H54 (cell line): ENCODE measurements around the gene IL1RL2.
A peak's percentile ranks its signal among the peaks of the same experiment; 100 is the strongest.

ENCODE experiments used
- DNase-seq: peaks from one replicate; pipeline ENCODE4 v3.0.0; 2011; ENCODE audit warnings: low spot score, mixed read lengths; ENCODE audit not compliant: insufficient read length
- FAIRE-seq: peaks from 3 replicates; lab custom pipeline; 2011; peaks lifted over from hg19 to GRCh38; lab: Jason Lieb, UNC
- POLR2A ChIP-seq: IDR thresholded peaks from 2 replicates; pipeline ENCODE4 v1.6.1; 2011; ENCODE audit warnings: low read depth, mild to moderate bottlenecking, low read length

IL1RL2 gene

GRCh38 chr2:102251042-102251848, 64.4 kb downstream of the IL1RL2 start:
- no peak for TF ChIP-seq POLR2A
- FAIRE-seq (no peak), DNase-seq (no peak)

GRCh38 chr2:102251849-102252203, 65.0 kb downstream of the IL1RL2 start:
- DNase-seq: no peak
- no peak for FAIRE-seq
- no peak for TF ChIP-seq POLR2A

DNA sequence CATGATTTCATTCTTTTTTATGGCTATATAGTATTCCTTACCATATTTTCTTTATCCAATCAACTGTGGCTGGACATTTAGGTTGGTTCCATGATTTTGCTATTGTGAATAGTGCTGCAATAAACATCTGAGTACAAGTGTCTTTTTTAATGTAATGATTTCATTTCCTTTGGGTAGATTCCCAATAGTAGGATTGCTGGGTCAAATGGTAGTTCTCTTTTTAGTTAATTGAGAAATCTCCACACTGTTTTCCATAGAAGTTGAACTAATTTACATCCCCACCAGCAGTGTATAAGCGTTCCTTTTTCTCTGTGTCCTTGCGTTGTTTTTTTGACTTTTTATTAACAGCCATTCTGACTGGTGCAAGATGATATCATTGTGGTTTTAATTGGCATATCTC, 65.4 kb downstream of the IL1RL2 start:
- no peak for FAIRE-seq
- no peak for TF ChIP-seq POLR2A
- DNase-seq: no peak

- DNase-seq (no peak), FAIRE-seq (no peak)
- no peak for TF ChIP-seq POLR2A
Measured at GRCh38 chr2:102253140-102253752, 66.4 kb downstream of the IL1RL2 start.

- TF ChIP-seq POLR2A: no peak
- FAIRE-seq: no peak
- no peak for DNase-seq
Measured at GRCh38 chr2:102253753-102254150, 66.9 kb downstream of the IL1RL2 start.

DNA sequence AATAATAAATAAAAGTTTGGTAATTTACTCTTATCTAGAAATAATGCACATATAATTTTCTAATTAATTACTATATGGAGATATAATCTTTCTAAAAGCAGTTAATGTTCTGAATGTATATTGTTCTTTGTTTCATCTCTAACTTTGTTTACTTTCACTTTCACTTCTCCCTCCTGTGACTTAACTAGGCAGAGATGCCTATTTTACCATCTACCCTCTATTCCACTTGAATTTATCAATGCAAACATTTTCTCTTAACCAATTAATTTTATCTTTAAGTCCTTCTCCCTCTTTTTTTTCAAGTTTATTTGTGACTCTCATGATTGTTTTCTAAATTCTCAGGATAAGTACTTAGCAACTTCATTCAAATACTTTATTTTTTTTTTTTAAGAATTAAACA, 69.5 kb downstream of the IL1RL2 start:
- no peak for TF ChIP-seq POLR2A
- FAIRE-seq (no peak), DNase-seq (no peak)

- no peak for TF ChIP-seq POLR2A
- no peak for DNase-seq
- no peak for FAIRE-seq
Measured at GRCh38 chr2:102256874-102257462, 70.1 kb downstream of the IL1RL2 start.

GRCh38 chr2:102258025-102258385, 71.2 kb downstream of the IL1RL2 start:
- FAIRE-seq: no peak
- DNase-seq: no peak
- TF ChIP-seq POLR2A: no peak

DNA sequence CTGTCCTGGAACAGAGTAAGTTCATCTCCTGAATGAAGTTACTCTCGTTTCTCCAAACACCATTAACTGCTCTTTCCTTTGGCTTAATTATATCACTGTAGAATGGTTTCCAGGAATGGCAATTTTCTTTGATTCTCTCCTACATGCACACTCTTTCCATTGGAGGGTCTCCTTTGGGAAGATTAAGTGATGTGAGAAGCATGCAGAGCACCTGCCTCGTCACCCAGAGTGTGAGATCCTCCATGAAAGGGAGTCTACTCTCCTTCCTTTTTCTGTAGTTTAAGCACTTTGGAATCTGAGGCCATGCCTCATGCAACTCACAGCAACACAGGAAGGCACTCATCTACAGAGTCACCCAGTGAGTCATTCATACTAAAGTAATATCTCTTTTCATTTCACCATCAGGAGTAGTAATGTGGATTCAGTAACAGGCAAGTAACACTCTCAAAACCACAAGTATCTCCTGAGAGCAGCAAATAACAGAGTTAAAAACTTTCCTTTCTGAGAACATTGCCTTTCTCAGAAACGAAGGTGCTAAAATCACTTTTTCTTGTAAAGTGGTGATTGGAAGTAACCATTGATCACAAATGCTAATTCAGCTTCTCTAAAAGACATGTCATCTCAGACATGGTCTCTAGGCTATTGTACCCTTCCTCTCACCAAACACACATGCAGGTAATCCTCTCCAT, 71.7 kb downstream of the IL1RL2 start:
- DNase-seq (peak; percentile 67), FAIRE-seq (peak; percentile 99)
- TF ChIP-seq POLR2A: no peak

- DNase-seq: no peak
- no peak for FAIRE-seq
- no peak for TF ChIP-seq POLR2A
Measured at GRCh38 chr2:102261467-102262135, 74.8 kb downstream of the IL1RL2 start.

GRCh38 chr2:102262216-102263129, 75.7 kb downstream of the IL1RL2 start:
- DNase-seq: no peak
- no peak for FAIRE-seq
- no peak for TF ChIP-seq POLR2A

DNA sequence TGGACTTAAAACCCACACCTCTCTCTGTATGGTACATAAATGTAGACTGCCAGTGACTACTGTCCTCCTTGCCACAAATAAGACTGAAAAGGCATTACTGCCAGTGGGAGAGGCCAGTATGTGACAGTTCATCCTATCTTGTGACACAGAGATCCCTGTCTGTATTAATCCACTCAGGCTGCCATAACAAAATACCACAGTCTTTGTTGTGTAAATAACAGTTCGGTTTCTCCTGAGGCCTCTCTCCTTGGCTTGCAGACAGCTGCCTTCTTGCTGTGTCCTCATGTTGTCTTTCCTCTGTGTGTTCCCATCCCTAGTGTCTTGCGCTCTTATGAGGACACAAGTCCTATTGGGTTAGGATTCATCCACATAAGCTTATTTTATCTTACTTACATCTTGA, 78.1 kb downstream of the IL1RL2 start:
- TF ChIP-seq POLR2A: no peak
- no peak for FAIRE-seq
- DNase-seq: no peak

DNA sequence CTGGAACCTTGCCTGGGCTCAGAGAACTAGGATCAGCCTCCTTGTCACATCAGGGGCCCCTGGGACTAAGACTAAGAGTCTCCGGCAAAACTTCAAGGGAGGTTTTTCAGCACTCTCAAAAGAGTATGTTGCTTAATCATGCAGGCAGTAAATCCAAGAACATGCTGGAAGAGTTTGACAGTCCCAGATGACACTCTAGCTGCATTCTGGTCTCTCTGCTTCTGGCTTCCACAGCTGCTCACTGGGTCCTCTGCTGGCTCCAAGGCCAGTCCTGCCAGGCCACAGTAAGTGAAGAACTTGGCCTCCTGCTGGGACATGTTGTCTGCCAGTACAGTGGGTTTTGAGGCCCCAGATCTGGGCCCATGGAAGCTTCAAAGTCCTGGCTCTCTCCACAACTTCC, 79.4 kb downstream of the IL1RL2 start:
- no peak for DNase-seq
- TF ChIP-seq POLR2A: no peak
- FAIRE-seq: no peak
